GM18511 (cell line): Measurements from ENCODE around the gene CYP4A22.
"Not testable (repeated sequence)": the region's sequence is repeated elsewhere in the genome, so short reads cannot be mapped to it uniquely, and the experiment has no call there.

Experiments
- ATAC-seq: cut with Tn5 transposase; IDR thresholded peaks from one replicate; pipeline ENCODE4 v1.9.1; 2021; ENCODE audit warnings: mild to moderate bottlenecking, moderate library complexity; ENCODE audit not compliant: unreplicated experiment

The CYP4A22 gene

GRCh38 chr1:47156457-47156856, 19.2 kb downstream of the CYP4A22 start:
- ATAC-seq: not testable (repeated sequence)

GRCh38 chr1:47157957-47158356, 20.7 kb downstream of the CYP4A22 start:
- not testable (repeated sequence) for ATAC-seq

- no peak for ATAC-seq
These were observed 23.5 kb downstream of the CYP4A22 start for GRCh38 chr1:47160716-47161115.

- peak; percentile 63 for ATAC-seq
These were observed 24.2 kb downstream of the CYP4A22 start for GRCh38 chr1:47161298-47162040.

- ATAC-seq: no peak
These were observed 27.3 kb downstream of the CYP4A22 start for GRCh38 chr1:47164552-47164951.

GRCh38 chr1:47172782-47173181, 35.5 kb downstream of the CYP4A22 start:
- ATAC-seq: no peak

GRCh38 chr1:47174656-47175020, 37.4 kb downstream of the CYP4A22 start:
- no peak for ATAC-seq

GRCh38 chr1:47175227-47175934, 38.1 kb downstream of the CYP4A22 start:
- ATAC-seq: no peak

GRCh38 chr1:47178020-47178419, 40.8 kb downstream of the CYP4A22 start:
- no peak for ATAC-seq

- ATAC-seq: no peak
These were observed 41.4 kb downstream of the CYP4A22 start for GRCh38 chr1:47178654-47179016.

GRCh38 chr1:47179017-47179987, 42.1 kb downstream of the CYP4A22 start:
- peak; percentile 93 for ATAC-seq

- no peak for ATAC-seq
These were observed 42.8 kb downstream of the CYP4A22 start for GRCh38 chr1:47179988-47180563.

- ATAC-seq: no peak
These were observed 43.4 kb downstream of the CYP4A22 start for GRCh38 chr1:47180603-47181094.

GRCh38 chr1:47181095-47181954, 44.1 kb downstream of the CYP4A22 start:
- ATAC-seq: no peak

- no peak for ATAC-seq
These were observed 44.9 kb downstream of the CYP4A22 start for GRCh38 chr1:47181955-47182675.

GRCh38 chr1:47182676-47183235, 45.5 kb downstream of the CYP4A22 start:
- no peak for ATAC-seq

- ATAC-seq: no peak
These were observed 46.3 kb downstream of the CYP4A22 start for GRCh38 chr1:47183308-47184089.
